ENCODE results near the gene TPI1.

Gene TPI1

GRCh38 chr12:6840330-6840729 lies 27.0 kb upstream of the TPI1 start:
- no peaks in the 10 kb centered on the region for H3K9me3 ChIP-seq (ENCODE audit: low read depth, low read length)
- DNase-seq (ENCODE audit: low read depth, low spot score), result no peak
- H3K9ac ChIP-seq (ENCODE audit: insufficient read length), result no peak overlapping the region
- H3K4me3 ChIP-seq, result no peak overlapping the region
- no peak overlapping the region for H3K27ac ChIP-seq
- TF ChIP-seq FOXP2 (optimal IDR thresholded peaks at IDR 0.05; ENCODE audit: control extremely low read depth, extremely low read length, insufficient read depth) (no peak), EZH2 (IDR thresholded peaks at IDR 0.05) (no peak)
- H3K36me3 ChIP-seq (ENCODE audit: insufficient read depth, low read length), result no peaks in the 10 kb centered on the region; the same call in 1 of the 2 replicates

- Histone ChIP-seq H3K9ac (ENCODE audit: insufficient read length) (no peak within 1 kb of the TSS), H3K9me3 (ENCODE audit: low read depth, low read length) (no peaks in the 10 kb centered on the region), H3K4me3 (no peak within 1 kb of the TSS), H3K36me3 (ENCODE audit: insufficient read depth, low read length) (no peaks in the 10 kb centered on the region; the same call in 1 of the 2 replicates), H3K27ac (no peak within 1 kb of the TSS)
- no peak for DNase-seq (ENCODE audit: low read depth, low spot score)
- TF ChIP-seq EZH2 (IDR thresholded peaks at IDR 0.05) (no peak), FOXP2 (optimal IDR thresholded peaks at IDR 0.05; ENCODE audit: control extremely low read depth, extremely low read length, insufficient read depth) (no peak), POLR2AphosphoS5 (IDR thresholded peaks at IDR 0.05; ENCODE audit: borderline replicate concordance, low read depth, low read length) (no peak)
Measured at GRCh38 chr12:6840761-6841515, 26.4 kb upstream of the TPI1 start, which contains the start of gene GNB3. Gene GNB3, plus strand, starts transcription at chr12:6840925. Its CDS starts 363 bp downstream, at chr12:6841288.

- DNase-seq (ENCODE audit: low read depth, low spot score), result no peak
- H3K9me3 ChIP-seq (ENCODE audit: low read depth, low read length), result no peaks in the 10 kb centered on the region
- no peak overlapping the region for H3K4me3 ChIP-seq
- TF ChIP-seq EZH2 (IDR thresholded peaks at IDR 0.05) (no peak), FOXP2 (optimal IDR thresholded peaks at IDR 0.05; ENCODE audit: control extremely low read depth, extremely low read length, insufficient read depth) (no peak), POLR2AphosphoS5 (IDR thresholded peaks at IDR 0.05; ENCODE audit: borderline replicate concordance, low read depth, low read length) (no peak)
- H3K36me3 ChIP-seq (ENCODE audit: insufficient read depth, low read length), result peaks cover 7% of the 10 kb centered on the region; the same call in 1 of the 2 replicates
- no peak overlapping the region for H3K27ac ChIP-seq
- no peak overlapping the region for H3K9ac ChIP-seq (ENCODE audit: insufficient read length)
Measured at GRCh38 chr12:6842075-6842474, 25.3 kb upstream of the TPI1 start.

GRCh38 chr12:6843118-6843902 lies 24.0 kb upstream of the TPI1 start:
- Histone ChIP-seq H3K9me3 (ENCODE audit: low read depth, low read length) (no peaks in the 10 kb centered on the region), H3K27ac (no peak overlapping the region), H3K4me3 (no peak overlapping the region), H3K36me3 (ENCODE audit: insufficient read depth, low read length) (peaks cover 17% of the 10 kb centered on the region), H3K9ac (ENCODE audit: insufficient read length) (no peak overlapping the region)
- TF ChIP-seq FOXP2 (optimal IDR thresholded peaks at IDR 0.05; ENCODE audit: control extremely low read depth, extremely low read length, insufficient read depth) (no peak), EZH2 (IDR thresholded peaks at IDR 0.05) (no peak), POLR2AphosphoS5 (IDR thresholded peaks at IDR 0.05; ENCODE audit: borderline replicate concordance, low read depth, low read length) (no peak)
- DNase-seq (ENCODE audit: low read depth, low spot score), result no peak

GRCh38 chr12:6845395-6845794 lies 21.9 kb upstream of the TPI1 start:
- TF ChIP-seq POLR2AphosphoS5 (IDR thresholded peaks at IDR 0.05; ENCODE audit: borderline replicate concordance, low read depth, low read length) (no peak), FOXP2 (optimal IDR thresholded peaks at IDR 0.05; ENCODE audit: control extremely low read depth, extremely low read length, insufficient read depth) (no peak), EZH2 (IDR thresholded peaks at IDR 0.05) (no peak)
- Histone ChIP-seq H3K27ac (no peak overlapping the region), H3K36me3 (ENCODE audit: insufficient read depth, low read length) (peaks cover 36% of the 10 kb centered on the region), H3K9ac (ENCODE audit: insufficient read length) (no peak overlapping the region), H3K4me3 (no peak overlapping the region), H3K9me3 (ENCODE audit: low read depth, low read length) (no peaks in the 10 kb centered on the region)
- no peak for DNase-seq (ENCODE audit: low read depth, low spot score)

- H3K27ac ChIP-seq, result no peak overlapping the region
- DNase-seq (ENCODE audit: low read depth, low spot score), result no peak
- H3K9me3 ChIP-seq (ENCODE audit: low read depth, low read length), result no peaks in the 10 kb centered on the region
- H3K4me3 ChIP-seq, result no peak overlapping the region
- TF ChIP-seq EZH2 (IDR thresholded peaks at IDR 0.05) (no peak), POLR2AphosphoS5 (IDR thresholded peaks at IDR 0.05; ENCODE audit: borderline replicate concordance, low read depth, low read length) (no peak), FOXP2 (optimal IDR thresholded peaks at IDR 0.05; ENCODE audit: control extremely low read depth, extremely low read length, insufficient read depth) (no peak)
- H3K36me3 ChIP-seq (ENCODE audit: insufficient read depth, low read length), result peaks cover 36% of the 10 kb centered on the region
- H3K9ac ChIP-seq (ENCODE audit: insufficient read length), result no peak overlapping the region
Measured at GRCh38 chr12:6846316-6846869, 20.9 kb upstream of the TPI1 start.

- DNase-seq (ENCODE audit: low read depth, low spot score), result no peak
- Histone ChIP-seq H3K9me3 (ENCODE audit: low read depth, low read length) (no peaks in the 10 kb centered on the region), H3K36me3 (ENCODE audit: insufficient read depth, low read length) (peaks cover 36% of the 10 kb centered on the region), H3K9ac (ENCODE audit: insufficient read length) (no peak overlapping the region), H3K4me3 (no peak overlapping the region), H3K27ac (no peak overlapping the region)
- no peak for TF ChIP-seq FOXP2 (optimal IDR thresholded peaks at IDR 0.05; ENCODE audit: control extremely low read depth, extremely low read length, insufficient read depth)
- TF ChIP-seq EZH2 (IDR thresholded peaks at IDR 0.05), result no peak
Measured at GRCh38 chr12:6847676-6848075, 19.7 kb upstream of the TPI1 start.

GRCh38 chr12:6849427-6849826 lies 17.9 kb upstream of the TPI1 start:
- H3K4me3 ChIP-seq, result peak overlapping the region; percentile 82
- TF ChIP-seq EZH2 (IDR thresholded peaks at IDR 0.05) (no peak), FOXP2 (optimal IDR thresholded peaks at IDR 0.05; ENCODE audit: control extremely low read depth, extremely low read length, insufficient read depth) (no peak), POLR2AphosphoS5 (IDR thresholded peaks at IDR 0.05; ENCODE audit: borderline replicate concordance, low read depth, low read length) (no peak)
- peaks cover 36% of the 10 kb centered on the region for H3K36me3 ChIP-seq (ENCODE audit: insufficient read depth, low read length)
- no peak overlapping the region for H3K27ac ChIP-seq
- no peaks in the 10 kb centered on the region for H3K9me3 ChIP-seq (ENCODE audit: low read depth, low read length)
- peak overlapping the region; percentile 77 for H3K9ac ChIP-seq (ENCODE audit: insufficient read length)
- DNase-seq (ENCODE audit: low read depth, low spot score), result no peak

Measured in SK-N-MC (cell line).